GM21515 (cell line): Measurements from ENCODE around the gene CYP4V2.
"Not testable (repeated sequence)": the region's sequence is repeated elsewhere in the genome, so short reads cannot be mapped to it uniquely, and the experiment has no call there.

Experiments used
- ATAC-seq: cut with Tn5 transposase; IDR thresholded peaks from one replicate; pipeline ENCODE4 v1.9.1; 2021; ENCODE audit not compliant: unreplicated experiment

The CYP4V2 gene

GRCh38 chr4:186227744-186228513 lies 36.6 kb downstream of the CYP4V2 start:
- no peak for ATAC-seq

DNA sequence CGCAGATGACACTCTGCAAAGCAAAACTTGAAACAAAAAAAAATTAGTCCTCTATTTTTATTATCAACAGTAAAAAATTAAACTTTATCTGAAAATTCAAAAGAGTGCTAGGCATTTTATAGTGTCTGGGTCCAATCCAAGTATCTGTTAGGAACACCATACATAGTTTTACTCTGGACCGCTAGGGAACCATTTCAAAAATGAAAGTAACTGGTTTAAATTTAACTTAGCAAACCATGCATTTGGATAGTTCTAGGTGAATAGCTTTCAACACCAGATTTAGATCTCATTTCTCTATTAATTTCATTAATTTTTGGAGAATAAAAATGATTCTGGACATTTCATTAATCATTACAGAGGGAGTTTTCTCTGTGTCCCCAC lies 37.1 kb downstream of the CYP4V2 start:
- ATAC-seq = no peak

DNA sequence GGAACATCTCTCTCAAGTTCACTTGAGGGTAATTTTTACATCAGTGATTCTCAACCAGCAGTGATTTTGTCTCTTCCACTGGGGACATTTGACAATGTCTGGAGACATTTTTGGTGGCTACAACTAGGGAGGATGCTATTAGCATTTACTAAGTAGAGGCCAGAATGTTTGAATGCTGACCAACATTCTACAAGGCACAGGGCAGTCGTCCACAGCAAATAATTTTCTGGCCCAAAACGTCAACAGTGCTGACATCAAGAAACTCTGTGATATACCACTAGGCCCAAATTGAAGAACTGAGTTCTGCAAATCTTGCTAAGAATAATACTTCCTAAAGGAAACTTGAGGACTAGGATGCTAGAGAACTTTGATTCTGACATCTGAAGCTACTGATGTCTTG lies 43.0 kb downstream of the CYP4V2 start:
- no peak for ATAC-seq

DNA sequence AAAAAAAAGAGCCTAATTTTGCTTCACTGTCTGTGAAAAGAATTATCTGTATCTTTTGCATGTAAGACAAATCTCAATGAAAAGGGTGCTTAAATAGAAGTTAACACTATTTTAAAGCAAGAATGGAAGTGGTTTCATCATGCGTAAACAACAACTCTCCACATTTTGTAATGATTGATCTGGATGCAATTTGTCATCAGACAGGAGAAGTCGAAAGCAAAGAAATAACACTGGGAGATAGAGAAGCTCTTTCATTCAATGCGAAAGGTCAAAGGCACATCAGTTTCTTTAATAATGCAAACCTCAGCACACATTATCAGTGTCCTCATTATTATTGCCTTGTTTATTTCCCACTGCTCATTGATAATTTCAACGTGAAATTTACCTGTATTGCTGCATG lies 44.8 kb downstream of the CYP4V2 start:
- ATAC-seq = no peak

DNA sequence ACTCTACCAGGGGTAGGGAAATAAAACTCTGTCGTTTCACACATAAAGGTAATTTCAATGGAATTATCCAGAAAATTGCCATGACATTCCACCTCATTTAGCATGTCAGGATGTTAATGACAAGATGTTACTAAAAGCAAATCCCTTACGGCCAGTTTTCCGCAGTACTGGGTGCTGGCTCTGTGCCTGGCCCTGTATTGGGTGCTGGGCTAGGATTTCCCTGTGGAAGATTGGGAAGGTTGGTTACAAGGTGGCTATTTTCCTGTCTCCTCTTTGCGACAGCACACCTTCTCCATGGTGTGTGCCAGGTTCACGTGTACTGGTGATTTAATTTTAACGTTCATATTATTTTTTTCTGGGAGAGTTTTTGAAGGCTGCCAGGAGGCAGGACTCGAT lies 49.1 kb downstream of the CYP4V2 start:
- ATAC-seq = no peak

- no peak for ATAC-seq
These were observed 49.6 kb downstream of the CYP4V2 start for GRCh38 chr4:186240848-186241491.

GRCh38 chr4:186241616-186242015 lies 50.2 kb downstream of the CYP4V2 start:
- no peak for ATAC-seq

GRCh38 chr4:186242031-186242430 lies 50.7 kb downstream of the CYP4V2 start:
- not testable (repeated sequence) for ATAC-seq

DNA sequence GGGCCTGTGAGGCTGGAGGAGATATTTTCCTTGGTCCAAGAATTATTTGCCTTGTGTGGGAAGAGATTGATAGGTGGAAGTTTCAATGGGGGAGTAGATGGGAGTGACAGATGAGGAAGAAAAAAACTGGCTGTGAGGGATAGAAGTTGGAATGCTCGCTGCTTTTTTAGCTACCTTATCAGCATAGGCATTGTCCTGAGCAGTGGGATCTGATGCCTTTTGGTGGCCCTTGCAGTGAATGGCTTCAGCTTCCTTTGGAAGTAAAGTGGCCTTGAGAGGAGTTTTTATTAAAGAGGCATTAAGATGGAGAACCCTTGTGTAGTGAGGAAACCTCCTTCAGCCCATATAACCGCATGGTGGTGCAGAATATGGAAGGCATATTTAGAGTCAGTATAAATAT lies 52.0 kb downstream of the CYP4V2 start:
- no peak for ATAC-seq

- no peak for ATAC-seq
These were observed 53.5 kb downstream of the CYP4V2 start for GRCh38 chr4:186244835-186245234.

GRCh38 chr4:186247062-186247752 lies 55.8 kb downstream of the CYP4V2 start:
- not testable (repeated sequence) for ATAC-seq

DNA sequence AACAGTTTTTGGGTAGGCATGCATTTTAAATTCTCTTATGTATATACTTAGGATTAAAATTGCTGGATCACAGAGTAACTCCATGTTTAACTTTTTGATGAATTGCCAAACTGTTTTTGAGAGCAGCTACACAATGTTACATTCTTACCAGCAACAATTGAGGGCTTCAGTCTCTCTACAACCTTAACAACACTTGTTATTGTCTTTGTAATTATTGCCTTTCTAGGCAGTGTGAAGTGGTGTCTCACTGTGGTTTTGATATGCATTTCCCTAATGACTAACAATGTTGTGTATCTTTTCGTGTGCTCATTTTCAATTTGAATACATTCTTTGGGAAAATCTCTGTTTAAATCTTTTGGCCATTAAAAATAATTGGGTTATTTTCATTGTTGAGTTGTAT lies 57.3 kb downstream of the CYP4V2 start:
- no peak for ATAC-seq

GRCh38 chr4:186249785-186250754 lies 58.7 kb downstream of the CYP4V2 start:
- ATAC-seq = no peak

- ATAC-seq = no peak
These were observed 59.4 kb downstream of the CYP4V2 start for GRCh38 chr4:186250760-186251159.

GRCh38 chr4:186255122-186255521 lies 63.8 kb downstream of the CYP4V2 start:
- no peak for ATAC-seq

DNA sequence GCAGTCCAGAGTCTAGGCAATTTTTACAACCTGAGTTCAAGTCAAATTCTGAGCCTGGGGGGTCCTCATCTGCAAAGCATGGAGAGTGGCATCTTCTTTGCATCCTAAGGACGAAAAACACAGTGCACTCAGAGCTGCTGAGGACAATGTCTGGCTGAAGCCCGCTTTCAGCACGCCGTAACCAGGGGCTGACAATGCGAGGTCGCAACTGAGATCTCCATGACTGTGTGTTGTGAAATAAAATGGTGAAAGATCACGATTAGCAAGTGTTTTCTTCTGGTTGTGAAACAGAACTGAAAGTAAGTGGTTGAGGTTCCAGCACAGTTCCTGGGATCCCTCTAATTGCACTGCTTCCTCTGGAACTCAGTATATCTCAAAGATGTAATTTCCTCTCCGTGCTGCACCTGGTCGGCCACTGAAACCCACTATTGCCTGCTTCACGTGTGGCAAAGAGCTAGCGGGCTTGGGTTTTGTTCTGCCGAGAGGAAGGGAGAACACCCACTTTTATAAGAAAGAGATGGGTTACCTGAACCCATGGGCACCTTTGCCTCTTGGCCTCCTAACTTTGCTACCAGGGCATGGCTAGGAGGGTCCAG lies 66.9 kb downstream of the CYP4V2 start:
- ATAC-seq = no peak

- ATAC-seq = no peak
These were observed 68.7 kb downstream of the CYP4V2 start for GRCh38 chr4:186260117-186260503.
